ENCODE results near the gene GNG7. TPM values are rescaled to one million over a fixed set of nuclear protein-coding genes. Genes with fewer than 3 reads are reported as not detected.
"Not testable (repeated sequence)": the region's sequence is repeated elsewhere in the genome, so short reads cannot be mapped to it uniquely, and the experiment has no call there.

GNG7 gene
- polyA plus RNA-seq, 3 donors from 2014 or later = 0.22 to 0.84 (median 0.33) TPM

DNA sequence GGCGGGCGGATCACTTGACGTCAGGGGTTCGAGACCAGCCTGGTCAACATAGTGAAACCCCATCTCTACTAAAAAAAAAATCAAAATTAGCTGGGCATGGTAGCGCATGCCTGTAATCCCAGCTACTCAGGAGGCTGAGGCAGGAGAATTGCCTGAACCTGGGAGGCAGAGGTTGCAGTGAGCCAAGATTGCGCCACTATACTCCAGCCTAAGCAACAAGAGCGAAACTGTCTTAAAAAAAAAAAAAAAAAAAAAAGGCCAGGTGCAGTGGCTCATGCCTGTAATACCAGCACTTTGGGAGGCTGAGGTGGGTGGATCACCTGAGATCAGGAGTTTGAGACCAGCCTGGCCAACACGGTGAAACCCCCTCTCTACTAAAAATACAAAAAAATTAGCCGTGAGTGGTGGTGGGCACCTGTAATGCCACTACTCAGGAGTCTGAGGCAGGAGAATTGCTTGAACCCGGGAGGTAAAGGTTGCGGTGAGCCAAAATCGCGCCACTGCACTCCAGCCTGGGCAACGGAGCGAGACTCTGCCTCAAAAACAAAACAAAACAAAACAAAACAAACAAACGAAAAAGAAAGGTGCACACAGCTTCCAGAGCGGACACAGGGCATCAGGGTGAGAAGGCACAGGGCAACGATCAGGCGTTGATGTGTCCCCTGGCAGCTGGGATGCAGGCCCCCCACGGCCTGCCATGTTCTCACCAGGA is 156.9 kb downstream of the GNG7 start:
- not testable (repeated sequence) for H3K9me3 Mint-ChIP-seq; H3K36me3 Mint-ChIP-seq; DNase-seq; H3K27me3 Mint-ChIP-seq (ENCODE audit: low read depth in 3 of 3)
- Mint-ChIP-seq H3K4me3 (peak overlapping the region in 1 of 5 donors; percentile 34), H3K4me1 (peaks cover 26 to 34% of the 10 kb centered on the region in 2 donors), H3K27ac (peak overlapping the region in 4 of 6 donors; percentile 24 to 86 (median 50))

DNA sequence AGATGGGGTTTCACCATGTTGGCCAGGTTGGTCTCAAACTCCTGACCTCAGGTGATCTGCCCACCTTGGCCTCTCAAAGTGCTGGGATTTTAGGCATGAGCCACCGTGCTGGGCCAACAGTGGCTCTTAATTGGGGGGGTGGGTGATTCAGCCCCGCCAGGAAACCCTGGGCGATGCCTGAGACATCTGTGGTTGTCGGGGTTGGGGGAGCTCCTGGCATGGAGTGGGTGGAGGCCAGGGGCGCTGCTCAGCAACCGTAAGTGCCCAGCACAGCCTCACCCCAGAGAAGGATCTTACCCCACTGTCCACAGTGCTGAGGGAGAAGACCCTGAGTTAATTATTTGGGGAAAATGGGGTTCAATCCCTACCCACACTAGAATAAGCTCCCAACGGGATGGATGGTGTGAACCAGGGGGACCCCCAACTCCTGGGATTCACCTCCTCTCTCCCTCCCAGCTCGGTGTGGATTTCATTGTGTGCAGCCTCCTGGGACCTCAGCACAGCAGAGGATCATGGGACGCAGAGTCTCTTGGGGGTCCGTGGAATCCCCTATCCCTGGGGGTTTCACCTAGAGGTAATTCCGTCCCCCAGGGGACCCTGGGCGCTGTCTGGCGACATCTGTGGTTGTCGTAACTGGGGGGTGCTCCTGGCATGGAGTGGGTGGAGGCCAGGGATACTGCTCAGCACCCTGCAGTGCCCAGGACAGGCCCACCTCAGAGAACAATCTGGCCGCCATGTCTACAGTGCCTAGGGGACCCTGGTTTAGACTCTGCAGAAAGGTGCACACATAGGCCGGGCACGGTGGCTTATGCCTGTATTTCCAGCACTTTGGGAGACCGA is 157.7 kb downstream of the GNG7 start:
- peaks cover 0 to 8% (median 2%) of the 10 kb centered on the region in 3 donors for H3K27me3 Mint-ChIP-seq (ENCODE audit: low read depth in 3 of 3)
- H3K9me3 Mint-ChIP-seq = no peaks in the 10 kb centered on the region
- H3K4me1 Mint-ChIP-seq = peaks cover 26 to 33% of the 10 kb centered on the region in 2 donors
- H3K27ac Mint-ChIP-seq = no peak overlapping the region
- no peak for DNase-seq
- peak overlapping the region in 1 of 5 donors; percentile 67 for H3K4me3 Mint-ChIP-seq
- H3K36me3 Mint-ChIP-seq = no peaks in the 10 kb centered on the region

DNA sequence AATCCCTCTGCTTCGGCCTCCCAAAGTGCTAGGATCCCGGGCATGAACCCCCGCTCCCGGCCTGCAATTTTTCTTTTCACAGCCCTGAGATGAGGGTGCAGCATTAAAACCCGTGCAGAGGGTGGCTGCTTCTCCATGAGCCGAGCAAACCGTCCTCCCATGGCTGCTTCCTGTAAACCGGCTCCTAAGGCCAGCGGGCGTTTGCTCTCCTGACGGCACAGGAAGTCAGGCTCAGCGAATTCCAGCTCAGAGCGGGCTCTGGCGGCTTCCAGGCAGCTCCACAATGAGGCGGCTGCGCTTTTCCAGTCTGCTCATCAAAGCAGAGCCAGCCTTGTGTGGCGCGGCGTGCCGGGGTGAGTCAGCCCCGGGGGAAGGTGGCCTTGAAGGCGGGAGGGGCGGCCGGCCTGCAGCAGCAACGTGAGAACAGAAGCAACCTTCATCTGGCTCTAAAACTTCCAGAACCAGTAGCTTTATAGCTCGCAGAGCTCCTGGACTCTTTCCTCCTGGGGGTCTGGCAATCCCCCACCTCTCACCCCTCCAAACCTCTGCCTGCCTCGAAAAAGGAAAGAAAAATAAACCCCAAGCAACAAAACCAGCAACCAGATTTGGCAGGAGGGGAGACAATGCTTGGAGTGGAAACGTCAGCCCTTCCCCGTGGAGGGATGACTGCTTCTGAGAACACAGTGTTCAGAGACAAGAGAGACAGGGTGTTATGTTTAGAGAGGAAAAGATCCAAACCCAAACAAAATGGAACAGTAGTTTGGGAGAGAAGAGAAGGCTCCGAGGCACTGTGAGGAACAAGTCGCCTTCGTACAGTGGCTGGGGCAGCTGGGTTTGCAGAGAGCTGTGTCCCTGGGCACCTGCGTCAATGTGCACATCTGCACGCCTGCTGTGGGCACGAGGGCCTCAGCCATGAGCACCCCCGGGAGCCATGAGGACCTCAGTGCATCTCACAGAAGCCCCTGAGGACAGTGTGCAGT is 158.7 kb downstream of the GNG7 start:
- Mint-ChIP-seq H3K4me1 (peaks cover 26 to 33% of the 10 kb centered on the region in 2 donors), H3K4me3 (peak overlapping the region; percentile 67 to 76 (median 73)), H3K9me3 (no peaks in the 10 kb centered on the region), H3K36me3 (no peaks in the 10 kb centered on the region), H3K27ac (peak overlapping the region; percentile 30 to 87 (median 70)), H3K27me3 (ENCODE audit: low read depth in 3 of 3) (peaks cover 0 to 6% (median 2%) of the 10 kb centered on the region in 3 donors)
- DNase-seq = peak; percentile 40 to 47 (median 44)

DNA sequence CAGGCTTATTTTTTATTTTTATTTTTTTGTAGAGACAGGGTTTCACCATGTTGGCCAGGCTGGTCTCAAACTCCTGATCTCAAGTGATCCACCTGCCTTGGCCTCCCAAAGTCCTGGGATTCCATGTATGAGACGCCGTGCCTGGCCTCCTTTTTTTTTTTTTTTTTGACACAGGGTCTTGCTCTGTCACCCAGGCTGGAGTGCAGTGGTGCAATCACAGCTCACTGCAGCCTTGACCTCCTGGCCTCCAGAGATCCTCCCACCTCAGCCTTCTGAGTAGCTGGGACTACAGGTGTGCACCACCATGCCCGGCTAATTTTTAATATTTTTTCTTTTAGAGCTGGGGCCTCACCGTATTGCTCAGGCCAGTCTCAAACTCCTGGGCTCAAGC is 159.4 kb downstream of the GNG7 start:
- H3K36me3 Mint-ChIP-seq = not testable (repeated sequence)
- peaks cover 26 to 33% of the 10 kb centered on the region in 2 donors for H3K4me1 Mint-ChIP-seq
- H3K4me3 Mint-ChIP-seq = peak overlapping the region; percentile 62 to 76 (median 73)

DNA sequence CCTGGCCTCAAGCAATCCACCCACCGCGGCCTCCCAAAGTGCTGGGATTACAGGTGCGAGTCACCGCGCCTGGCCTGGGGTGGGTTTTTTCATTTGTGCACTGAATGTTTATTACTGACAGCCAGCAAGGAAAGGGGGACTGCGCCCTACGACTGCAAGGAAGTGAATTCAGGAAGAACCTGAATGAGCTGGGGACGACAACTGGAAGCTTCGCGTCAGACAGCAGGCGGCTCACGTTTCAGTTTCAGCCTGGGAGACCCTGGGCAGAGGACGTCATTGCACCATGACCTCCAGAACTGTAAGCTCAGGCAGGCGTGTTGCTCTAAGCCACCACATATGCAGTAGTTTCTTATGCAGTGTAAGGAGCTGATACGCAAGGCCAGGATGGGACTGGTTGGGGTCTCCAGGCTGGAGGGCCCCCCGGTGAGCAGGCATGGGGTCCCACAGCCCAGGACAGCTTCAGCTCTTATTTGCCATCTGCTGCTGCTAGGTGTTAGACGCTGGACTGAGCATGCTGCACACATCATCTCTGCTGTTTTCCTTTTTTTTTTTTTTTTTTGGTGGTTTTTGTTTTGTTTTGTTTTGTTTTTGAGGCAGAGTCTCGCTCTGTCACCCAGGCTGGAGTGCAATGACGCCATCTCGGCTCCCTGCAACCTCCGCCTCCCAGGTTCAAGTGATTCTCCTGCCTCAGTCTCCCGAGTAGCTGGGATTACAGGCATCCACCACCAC is 160.0 kb downstream of the GNG7 start:
- peaks cover 0 to 6% (median 2%) of the 10 kb centered on the region in 3 donors for H3K27me3 Mint-ChIP-seq (ENCODE audit: low read depth in 3 of 3)
- DNase-seq = peak; percentile 23 to 44 (median 28)
- peak overlapping the region; percentile 40 to 85 (median 72) for H3K27ac Mint-ChIP-seq
- peak overlapping the region in 3 of 5 donors; percentile 58 to 69 (median 62) for H3K4me3 Mint-ChIP-seq
- H3K4me1 Mint-ChIP-seq = peaks cover 26 to 33% of the 10 kb centered on the region in 2 donors
- no peaks in the 10 kb centered on the region for H3K36me3 Mint-ChIP-seq
- H3K9me3 Mint-ChIP-seq = no peaks in the 10 kb centered on the region

More for the DNA sequence above, 159.4 kb downstream of the GNG7 start:
- H3K27me3 Mint-ChIP-seq (ENCODE audit: low read depth in 3 of 3); H3K9me3 Mint-ChIP-seq; DNase-seq: not testable (repeated sequence)
- peak overlapping the region; percentile 58 to 87 (median 80) for H3K27ac Mint-ChIP-seq

DNA sequence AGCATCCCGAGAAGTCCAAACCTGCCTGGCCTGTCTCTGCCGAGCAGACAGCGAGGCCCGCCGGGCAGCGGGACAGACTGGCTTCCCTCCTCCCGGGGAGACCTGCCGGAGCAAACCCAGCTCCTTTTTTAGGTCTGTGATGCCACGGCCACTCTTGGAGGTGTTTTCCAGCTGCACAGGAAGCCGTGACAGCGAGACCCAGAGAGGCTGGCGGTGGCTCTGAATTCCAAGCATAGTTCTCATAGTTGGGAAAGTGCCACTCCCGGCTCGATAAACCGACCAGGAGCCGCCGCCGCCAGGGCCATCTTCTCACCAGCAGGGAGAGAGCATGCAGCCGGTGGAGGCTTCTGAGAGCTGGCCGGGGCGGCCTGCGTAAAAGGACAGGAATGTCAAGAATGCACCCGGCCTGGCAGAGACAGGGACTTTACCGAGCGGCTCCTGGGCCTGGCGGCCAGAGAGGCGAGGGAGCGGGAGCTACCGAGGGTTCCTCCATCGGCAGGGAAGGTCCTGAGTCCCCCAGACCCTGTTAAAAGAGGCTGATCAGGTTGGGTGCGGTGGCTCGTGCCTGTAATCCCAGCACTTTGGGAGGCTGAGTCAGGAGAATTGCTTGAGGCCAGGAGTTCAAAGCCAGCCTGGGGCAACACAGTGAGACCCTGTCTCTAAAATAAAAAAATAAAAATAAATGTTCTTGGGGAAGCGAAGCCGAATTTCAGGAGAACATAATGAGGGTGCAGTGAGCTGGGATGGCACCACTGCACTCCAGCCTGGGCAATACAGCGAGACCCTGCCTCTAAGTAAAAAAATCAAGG is 161.6 kb downstream of the GNG7 start:
- Mint-ChIP-seq H3K27me3 (ENCODE audit: low read depth in 3 of 3) (peaks cover 0 to 6% (median 0%) of the 10 kb centered on the region in 3 donors), H3K36me3 (no peaks in the 10 kb centered on the region), H3K4me1 (peaks cover 19 to 26% of the 10 kb centered on the region in 2 donors), H3K9me3 (no peaks in the 10 kb centered on the region), H3K4me3 (no peak overlapping the region), H3K27ac (no peak overlapping the region)
- no peak for DNase-seq

DNA sequence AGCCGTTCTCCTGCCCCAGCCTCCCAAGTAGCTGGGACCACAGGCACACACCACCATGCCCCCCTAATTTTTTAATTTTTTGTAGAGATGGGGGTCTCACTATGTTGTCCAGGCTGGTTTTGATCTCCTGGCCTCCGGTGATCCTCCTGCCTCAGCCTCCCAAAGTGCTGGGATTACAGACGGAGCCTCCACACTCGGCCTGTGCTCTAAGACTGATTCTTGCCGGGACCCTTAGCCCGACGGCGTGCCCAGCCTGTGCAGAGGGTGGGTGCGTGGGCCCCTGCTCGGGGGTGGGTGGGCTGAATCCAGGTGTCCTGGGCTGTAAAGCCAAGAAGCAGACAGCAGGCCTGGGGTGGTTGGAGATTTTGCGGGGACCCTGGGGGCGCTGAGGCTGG is 162.2 kb downstream of the GNG7 start:
- H3K4me1 Mint-ChIP-seq = peaks cover 19 to 23% of the 10 kb centered on the region in 2 donors
- no peaks in the 10 kb centered on the region for H3K36me3 Mint-ChIP-seq
- peaks cover 0 to 5% (median 0%) of the 10 kb centered on the region in 3 donors for H3K27me3 Mint-ChIP-seq (ENCODE audit: low read depth in 3 of 3)
- no peak overlapping the region for H3K4me3 Mint-ChIP-seq
- no peak for DNase-seq
- no peak overlapping the region for H3K27ac Mint-ChIP-seq
- H3K9me3 Mint-ChIP-seq = no peaks in the 10 kb centered on the region

DNA sequence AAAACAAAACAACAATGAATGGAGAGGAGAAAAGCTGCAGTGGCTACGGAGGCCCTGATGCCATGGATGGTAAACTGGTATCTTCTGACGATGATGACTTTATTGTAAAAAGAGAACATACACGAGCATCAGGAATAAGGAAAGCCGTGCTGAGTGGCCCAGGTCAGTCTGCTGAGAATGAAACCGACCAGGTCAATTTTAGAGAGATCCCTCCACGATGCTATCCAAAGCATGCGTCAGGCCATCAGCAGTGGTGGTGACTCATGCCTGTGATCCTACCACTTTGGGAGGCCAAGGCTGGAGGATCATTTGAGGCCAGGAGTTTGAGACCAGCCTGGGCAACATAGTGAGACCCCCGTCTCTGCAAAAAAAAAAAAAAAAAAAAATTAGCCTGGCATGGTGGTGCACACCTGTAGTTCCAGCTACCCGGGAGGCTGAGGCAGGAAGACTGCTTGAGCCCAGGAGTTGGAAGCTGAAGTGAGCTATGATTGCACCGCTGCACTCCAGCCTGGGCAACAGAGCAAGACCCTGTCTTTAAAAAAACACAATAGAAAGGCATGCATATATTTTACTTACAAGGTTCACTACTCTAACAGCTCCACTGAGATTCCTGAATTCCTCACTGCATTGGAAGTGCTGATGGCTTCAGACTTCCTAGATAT is 164.3 kb downstream of the GNG7 start:
- Mint-ChIP-seq H3K27ac (no peak overlapping the region), H3K4me1 (peaks cover 9 to 14% of the 10 kb centered on the region in 2 donors), H3K9me3 (no peaks in the 10 kb centered on the region), H3K4me3 (no peak overlapping the region), H3K36me3 (no peaks in the 10 kb centered on the region), H3K27me3 (ENCODE audit: low read depth in 3 of 3) (peaks cover 0 to 4% (median 0%) of the 10 kb centered on the region in 3 donors)
- no peak for DNase-seq

DNA sequence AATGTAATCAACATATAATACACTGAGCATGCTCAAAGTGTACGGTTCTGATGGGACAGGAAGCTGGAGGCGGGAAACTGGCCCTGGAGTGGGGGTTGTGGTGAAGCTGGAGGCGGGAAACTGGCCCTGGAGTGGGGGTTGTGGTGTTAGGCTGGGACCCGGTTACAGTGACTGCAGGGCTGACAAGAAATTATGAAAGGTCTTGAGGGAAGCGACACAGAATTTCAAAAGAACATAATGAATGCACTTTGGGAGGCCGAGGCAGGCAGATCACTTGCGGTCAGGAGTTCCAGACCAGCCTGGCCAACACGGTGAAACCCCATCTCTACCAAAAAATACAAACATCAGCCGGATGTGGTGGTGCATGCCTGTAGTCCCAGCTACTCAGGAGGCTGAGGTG is 164.9 kb downstream of the GNG7 start:
- not testable (repeated sequence) for H3K36me3 Mint-ChIP-seq; DNase-seq; H3K27ac Mint-ChIP-seq; H3K4me1 Mint-ChIP-seq; H3K9me3 Mint-ChIP-seq; H3K27me3 Mint-ChIP-seq (ENCODE audit: low read depth in 3 of 3); H3K4me3 Mint-ChIP-seq

DNA sequence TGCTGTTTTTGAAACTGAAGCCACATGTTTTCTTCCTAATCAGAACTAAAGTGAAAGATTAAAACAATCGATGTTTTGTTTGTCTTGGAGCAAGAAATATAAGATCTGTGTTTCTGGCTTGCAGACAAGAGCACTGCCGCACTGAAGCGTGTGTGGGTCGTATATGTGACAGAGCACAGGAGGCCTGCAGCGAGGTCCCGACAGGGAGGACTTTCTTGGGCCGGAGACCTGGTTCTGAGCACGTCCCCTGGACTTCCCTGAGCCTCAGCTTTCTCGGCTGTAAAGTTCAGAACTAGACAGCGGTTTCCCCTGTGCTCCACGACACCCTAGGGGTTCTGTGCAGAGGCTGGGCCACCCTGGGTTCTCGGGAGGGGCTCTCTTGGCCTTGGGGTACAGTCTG is 166.0 kb downstream of the GNG7 start:
- H3K4me3 Mint-ChIP-seq = no peak overlapping the region

DNA sequence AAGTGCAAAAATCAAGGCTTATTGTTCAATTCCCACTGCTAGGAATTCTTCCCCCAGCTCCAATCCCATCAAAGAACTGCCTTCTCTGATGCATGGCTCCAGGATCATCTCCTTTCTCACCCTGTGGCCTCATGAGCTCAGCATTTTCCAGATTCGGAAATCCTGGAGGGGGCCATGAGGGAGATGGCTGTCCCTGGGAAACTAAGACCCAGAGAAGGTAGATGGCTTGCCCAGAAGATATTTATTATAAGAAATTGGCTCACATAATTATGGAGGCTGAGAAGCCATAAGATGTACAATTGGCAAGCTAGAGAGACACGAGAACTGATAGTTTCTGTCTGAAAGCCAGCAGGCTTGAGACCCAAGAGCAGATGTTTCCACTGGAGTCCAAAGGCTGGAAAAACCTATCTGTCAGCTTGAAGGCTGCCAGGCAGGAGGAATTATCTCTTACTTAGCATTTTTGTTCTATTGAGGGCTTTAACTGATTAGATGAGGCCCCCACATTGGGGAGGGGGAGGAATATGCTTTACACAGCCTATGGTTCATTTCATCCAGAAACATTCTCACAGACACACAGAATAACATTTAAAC is 168.0 kb downstream of the GNG7 start:
- no peaks in the 10 kb centered on the region for H3K36me3 Mint-ChIP-seq
- no peaks in the 10 kb centered on the region for H3K9me3 Mint-ChIP-seq
- peaks cover 0 to 5% of the 10 kb centered on the region in 2 donors for H3K4me1 Mint-ChIP-seq
- H3K27ac Mint-ChIP-seq = peak overlapping the region in 3 of 6 donors; percentile 10 to 56 (median 14)
- no peak for DNase-seq
- peaks cover 0 to 4% (median 0%) of the 10 kb centered on the region in 3 donors for H3K27me3 Mint-ChIP-seq (ENCODE audit: low read depth in 3 of 3)
- no peak overlapping the region for H3K4me3 Mint-ChIP-seq

More for the DNA sequence above, 166.0 kb downstream of the GNG7 start:
- Mint-ChIP-seq H3K4me1 (peaks cover 0 to 5% of the 10 kb centered on the region in 2 donors), H3K9me3 (no peaks in the 10 kb centered on the region), H3K27me3 (ENCODE audit: low read depth in 3 of 3) (peaks cover 0 to 4% (median 0%) of the 10 kb centered on the region in 3 donors), H3K27ac (no peak overlapping the region), H3K36me3 (no peaks in the 10 kb centered on the region)
- no peak for DNase-seq

All from immature natural killer cell (primary cell).